ENCODE data around the gene PHETA2.
"Not testable (repeated sequence)": the region's sequence is repeated elsewhere in the genome, so short reads cannot be mapped to it uniquely, and the experiment has no call there.

Gene PHETA2

DNA sequence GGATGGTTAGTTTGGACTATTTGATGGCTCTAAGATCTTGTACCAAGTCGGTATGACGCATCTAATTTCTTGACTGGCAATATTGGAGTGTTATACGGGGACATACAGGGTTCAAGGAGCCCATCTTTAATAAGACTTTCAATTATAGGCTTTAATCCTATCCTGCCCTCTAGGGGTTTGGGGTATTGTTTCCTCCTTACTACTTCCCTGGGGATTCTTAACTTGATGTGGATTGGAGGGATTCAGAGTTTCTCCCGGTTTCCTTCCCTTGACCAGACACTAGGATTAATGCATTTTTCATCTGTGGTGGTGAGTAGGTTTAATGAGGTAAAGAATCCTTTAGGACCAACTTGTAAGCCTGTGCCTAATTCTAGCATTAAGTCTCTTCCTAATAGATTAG is 37.8 kb downstream of the PHETA2 start:
- no peak for DNase-seq

DNA sequence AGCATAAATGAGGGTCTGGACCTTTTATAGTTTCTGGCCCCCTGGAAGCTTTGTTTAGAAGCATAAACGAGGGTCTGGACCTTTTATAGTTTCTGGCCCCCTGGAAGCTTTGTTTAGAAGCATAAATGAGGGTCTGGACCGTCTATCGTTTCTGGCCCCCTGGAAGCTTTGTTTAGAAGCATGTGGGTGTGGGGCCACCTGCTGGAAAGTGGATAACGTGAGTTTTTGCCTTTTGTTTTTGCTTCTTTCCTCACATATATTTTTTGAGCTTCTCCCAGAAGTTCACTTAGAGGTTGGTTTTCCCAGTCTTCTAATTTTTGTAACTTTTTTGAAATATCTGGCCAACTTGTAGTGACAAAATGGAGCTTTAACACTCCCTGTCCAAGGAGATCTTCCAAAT is 38.7 kb downstream of the PHETA2 start:
- not testable (repeated sequence) for DNase-seq

DNA sequence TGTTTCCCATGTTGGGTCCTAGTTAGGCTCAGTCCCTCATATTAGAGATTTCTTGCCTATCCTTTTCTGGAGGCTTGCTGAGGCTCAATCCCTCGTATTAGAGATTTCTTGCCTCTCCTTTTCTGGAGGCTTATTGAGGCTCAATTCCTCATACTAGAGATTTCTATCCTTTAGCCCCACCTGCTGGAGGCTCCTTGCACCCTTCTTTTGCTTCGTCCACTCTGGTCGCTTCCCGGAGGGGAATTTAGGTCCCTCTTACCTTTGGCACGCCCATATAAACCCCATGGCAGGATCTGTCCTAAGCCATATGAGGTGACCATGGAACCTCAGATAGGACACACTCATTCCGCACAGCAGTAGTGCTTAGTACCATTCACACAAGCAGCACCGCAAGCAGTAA is 40.7 kb downstream of the PHETA2 start:
- DNase-seq = no peak

DNA sequence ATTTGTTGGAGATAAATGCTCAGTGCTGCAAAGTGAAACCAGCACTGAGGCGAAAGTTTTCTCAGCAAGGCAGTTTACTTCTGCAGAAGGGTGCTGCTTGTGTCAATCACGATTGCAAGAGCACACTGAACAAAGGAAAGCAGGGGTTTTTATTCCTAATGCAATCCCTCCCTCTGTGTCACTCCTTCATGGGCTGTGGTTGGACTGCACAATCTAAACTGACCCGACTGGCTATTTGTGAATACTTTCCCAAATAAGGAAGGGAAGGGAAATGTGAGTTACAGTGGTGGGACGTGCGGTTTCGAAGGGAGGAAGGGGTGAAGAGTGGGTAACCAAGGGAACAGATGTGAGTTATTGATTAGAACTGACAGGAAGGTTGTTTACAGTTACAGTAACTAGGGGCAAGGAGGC is 41.4 kb downstream of the PHETA2 start:
- not testable (repeated sequence) for DNase-seq

DNA sequence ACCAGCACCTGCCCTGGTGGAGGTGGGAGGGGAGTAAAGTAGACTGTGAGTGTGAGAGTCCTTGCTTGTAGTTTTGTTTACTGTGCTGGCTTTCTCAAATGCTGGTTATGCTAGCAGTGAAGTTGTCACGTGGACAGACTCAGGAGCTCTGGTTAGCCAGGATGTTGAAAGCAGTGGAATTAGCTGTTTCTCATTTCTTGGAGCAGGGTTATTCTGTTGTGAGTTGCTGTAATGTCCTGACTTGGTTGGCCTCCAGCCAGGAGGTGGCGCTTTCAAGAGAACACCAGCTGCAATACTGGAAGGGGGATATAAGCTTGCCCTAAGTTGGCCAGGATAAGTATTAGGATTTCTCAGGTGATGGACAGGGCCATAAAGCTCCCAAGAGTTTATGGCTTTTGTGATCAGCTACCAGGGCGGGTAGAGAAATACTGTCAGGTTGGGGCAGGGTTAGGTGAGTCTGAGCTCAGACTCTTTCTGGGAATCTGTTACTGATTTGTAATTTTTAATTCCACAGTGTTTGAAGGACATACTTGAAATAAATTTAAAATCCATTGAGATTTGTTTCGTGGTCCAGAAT is 42.9 kb downstream of the PHETA2 start:
- no peak for DNase-seq

DNA sequence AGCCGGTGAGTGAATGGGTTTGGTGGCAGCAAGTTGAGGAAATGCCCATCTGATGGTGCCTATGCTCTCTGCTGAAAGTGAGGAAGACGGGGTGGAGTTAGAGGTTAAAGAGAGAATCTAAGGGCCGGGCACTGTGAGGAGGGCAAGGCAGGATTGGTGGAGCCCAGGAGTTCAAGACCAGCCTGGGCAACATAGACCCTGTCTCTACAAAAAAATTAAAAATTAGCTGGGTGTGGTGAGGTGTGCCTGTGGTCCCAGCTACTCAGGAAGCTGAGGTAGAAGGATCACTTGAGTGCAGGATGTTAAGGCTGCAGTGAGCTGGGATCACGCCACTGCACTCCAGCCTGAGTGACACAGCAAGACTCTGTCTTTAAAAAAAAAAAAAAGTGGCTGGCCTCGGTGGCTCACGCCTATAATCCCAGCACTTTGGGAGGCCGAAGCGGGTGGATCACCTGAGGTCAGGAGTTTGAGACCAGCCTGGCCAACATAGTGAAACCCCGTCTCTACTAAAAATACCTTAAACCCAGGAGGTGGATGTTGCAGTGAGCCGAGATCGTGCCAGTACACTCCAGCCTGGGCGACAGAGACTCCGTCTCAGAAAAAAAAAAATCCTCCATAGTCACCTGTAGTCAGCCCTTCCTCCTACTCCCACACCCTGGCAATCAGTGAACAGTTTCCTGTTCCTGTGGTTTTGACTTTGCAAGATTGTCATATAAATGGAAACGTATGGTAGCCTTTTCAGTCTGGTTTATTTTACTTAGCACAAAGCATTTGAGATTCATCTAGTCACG is 46.4 kb downstream of the PHETA2 start:
- DNase-seq = peak in 4 of 6 experiments; percentile 25 to 70 (median 63)

DNA sequence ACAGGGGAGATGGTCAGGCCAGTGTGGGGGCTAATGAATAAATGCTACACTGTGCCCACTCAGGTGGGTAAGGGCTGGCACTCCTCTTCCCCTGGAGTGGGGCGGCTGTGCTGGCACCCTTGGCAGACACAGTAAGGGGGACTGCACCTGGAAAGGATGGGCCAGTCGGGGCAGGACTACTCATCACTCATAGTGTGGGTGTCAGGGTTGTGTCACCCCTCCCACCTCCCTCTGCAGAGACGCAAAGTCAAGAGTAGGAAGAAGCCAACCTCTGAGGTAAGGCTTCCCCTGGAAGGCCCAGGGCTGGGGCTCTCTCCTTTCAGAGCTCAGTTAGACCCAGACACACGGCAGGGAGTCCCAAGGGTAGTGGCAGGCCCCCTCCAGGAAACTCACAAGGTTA is 49.5 kb downstream of the PHETA2 start:
- not testable (repeated sequence) for DNase-seq

DNA sequence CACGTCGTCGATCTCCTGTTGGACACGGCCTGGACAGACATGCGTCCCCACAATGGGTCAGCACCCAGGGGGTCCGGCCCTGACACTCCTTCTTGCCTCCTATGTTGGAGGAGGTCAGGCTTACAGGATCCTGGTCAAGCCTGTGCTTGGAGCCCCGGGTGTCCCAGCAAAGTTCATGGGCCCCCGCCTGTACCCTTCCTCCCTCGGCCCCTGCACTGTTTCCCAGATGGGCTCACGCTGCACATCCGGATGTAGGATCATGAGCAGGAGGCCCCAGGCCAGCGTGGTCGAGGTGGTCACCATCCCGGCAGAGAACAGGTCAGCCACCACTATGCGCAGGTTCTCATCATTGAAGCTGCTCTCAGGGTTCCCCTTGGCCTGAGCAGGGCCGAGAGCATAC is 53.6 kb downstream of the PHETA2 start:
- DNase-seq = no peak

DNA sequence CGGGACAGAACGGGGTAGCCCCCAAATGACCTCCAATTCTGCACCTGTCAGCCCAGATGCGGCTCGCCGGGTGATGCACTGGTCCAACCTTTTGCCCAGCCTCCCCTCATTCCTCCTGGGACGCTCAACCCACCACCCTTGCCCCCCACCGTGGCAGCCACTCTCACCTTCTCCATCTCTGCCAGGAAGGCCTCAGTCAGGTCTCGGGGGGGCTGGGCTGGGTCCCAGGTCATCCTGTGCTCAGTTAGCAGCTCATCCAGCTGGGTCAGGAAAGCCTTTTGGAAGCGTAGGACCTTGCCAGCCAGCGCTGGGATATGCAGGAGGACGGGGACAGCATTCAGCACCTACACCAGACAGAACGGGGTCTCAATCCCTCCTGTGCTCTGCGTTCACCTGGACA is 54.0 kb downstream of the PHETA2 start:
- not testable (repeated sequence) for DNase-seq
